GM12875 (cell line): Measurements from ENCODE around the gene NFX1.
A peak's percentile ranks its signal among the peaks of the same experiment; 100 is the strongest.

Experiments
- H3K4me3 ChIP-seq: one replicate; pipeline ENCODE4 v1.5.1; 2011; ENCODE audit warnings: low read depth, low read length, control low read depth
- TF ChIP-seq, protein P1 (sequence below): IDR thresholded peaks from 2 replicates; pipeline ENCODE4 v1.5.1; 2011; ENCODE audit warnings: low read depth, mild to moderate bottlenecking, control low read depth, inconsistent platforms, low read length, moderate library complexity, borderline replicate concordance; ENCODE audit not compliant: insufficient read depth

NFX1 gene

DNA sequence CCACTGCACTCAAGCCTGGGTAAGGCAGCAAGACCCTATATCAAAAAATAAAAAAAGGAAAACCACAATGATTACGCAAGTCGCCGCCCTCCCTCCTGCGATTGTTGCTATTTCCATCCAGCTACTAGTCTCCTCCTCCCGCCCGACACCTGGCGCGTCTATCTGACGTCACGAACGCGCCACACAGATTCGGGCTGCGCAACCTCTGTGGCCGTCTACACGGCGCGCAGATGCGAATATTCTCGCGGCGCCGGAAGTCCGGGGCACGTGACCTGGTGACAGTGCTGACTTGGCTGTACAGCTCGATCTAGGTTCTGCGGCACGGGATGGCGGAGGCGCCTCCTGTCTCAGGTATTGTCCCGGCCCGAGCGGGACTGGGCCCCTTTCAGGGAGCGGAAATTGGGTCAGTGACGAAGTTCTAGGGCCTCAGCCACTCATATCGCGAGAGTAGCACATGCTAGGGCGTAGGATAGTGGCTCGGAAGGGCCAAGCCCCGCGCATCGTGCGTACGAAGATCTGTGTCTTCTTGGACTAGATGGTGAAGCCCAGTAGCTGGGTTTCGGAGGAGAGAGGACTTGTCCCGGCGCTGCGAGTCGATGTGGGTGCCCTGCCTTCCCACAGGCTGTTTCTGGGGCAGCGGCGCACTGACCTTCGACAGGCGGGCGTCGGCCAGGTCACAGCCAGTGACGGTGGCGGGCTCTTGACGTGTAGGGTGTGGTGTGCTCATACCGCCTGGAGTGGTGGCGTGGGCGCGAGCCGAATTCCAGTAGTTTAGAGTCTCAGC is at the start of gene NFX1:
Gene NFX1 (plus strand): TSS at position 270 of the 784 bp plus-strand sequence. CDS start 57 bp downstream, at position 327.
- TF ChIP-seq, protein P1, sequence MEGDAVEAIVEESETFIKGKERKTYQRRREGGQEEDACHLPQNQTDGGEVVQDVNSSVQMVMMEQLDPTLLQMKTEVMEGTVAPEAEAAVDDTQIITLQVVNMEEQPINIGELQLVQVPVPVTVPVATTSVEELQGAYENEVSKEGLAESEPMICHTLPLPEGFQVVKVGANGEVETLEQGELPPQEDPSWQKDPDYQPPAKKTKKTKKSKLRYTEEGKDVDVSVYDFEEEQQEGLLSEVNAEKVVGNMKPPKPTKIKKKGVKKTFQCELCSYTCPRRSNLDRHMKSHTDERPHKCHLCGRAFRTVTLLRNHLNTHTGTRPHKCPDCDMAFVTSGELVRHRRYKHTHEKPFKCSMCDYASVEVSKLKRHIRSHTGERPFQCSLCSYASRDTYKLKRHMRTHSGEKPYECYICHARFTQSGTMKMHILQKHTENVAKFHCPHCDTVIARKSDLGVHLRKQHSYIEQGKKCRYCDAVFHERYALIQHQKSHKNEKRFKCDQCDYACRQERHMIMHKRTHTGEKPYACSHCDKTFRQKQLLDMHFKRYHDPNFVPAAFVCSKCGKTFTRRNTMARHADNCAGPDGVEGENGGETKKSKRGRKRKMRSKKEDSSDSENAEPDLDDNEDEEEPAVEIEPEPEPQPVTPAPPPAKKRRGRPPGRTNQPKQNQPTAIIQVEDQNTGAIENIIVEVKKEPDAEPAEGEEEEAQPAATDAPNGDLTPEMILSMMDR, result no peak
- peak within 1 kb of the TSS; percentile 98 for H3K4me3 ChIP-seq

DNA sequence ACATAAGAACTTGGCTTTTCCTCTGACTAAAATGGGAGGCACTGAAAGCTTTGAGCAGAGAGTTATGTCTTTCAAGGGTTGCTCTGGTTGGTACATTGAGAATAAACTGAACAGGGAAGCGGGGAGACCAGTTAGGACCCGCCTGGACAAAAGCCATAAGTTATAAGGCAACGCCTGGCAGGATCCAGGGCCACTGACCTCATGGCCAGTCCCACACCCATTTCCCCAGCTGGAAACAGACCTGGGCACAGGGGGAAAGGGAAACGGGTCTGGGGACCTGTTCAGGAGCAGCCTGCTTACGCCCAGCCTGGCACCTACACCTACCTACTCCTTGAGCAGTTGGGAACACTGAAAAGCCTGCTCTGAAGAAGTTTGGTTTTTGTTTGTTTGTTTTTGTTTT is 49.0 kb upstream of the NFX1 start:
- H3K4me3 ChIP-seq, result no peak overlapping the region
- TF ChIP-seq, protein P1, result no peak

DNA sequence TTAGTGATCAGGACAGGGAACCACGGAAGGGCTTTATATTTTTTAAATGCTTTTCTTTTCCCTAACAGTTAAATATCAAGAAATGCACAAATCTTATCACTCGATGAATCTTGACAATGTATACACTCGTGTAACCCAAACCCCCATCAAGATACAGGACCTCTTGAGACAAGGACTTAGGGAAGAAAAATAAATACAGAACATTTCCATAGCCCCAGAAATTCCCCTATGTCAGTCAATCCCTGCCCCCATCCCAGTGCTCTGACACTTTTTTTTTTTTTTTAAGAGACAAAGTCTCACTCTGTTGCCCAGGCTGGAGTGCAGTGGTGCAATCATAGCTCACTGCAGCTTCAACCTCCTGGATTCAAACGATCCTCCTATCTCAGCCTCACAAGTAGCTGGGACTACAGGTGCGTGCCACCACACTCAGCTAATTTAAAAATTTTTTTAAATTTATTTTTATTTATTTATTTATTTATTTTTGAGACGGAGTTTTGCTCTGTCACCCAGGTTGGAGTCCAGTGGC is 47.6 kb upstream of the NFX1 start:
- TF ChIP-seq, protein P1, result no peak
- no peak overlapping the region for H3K4me3 ChIP-seq

DNA sequence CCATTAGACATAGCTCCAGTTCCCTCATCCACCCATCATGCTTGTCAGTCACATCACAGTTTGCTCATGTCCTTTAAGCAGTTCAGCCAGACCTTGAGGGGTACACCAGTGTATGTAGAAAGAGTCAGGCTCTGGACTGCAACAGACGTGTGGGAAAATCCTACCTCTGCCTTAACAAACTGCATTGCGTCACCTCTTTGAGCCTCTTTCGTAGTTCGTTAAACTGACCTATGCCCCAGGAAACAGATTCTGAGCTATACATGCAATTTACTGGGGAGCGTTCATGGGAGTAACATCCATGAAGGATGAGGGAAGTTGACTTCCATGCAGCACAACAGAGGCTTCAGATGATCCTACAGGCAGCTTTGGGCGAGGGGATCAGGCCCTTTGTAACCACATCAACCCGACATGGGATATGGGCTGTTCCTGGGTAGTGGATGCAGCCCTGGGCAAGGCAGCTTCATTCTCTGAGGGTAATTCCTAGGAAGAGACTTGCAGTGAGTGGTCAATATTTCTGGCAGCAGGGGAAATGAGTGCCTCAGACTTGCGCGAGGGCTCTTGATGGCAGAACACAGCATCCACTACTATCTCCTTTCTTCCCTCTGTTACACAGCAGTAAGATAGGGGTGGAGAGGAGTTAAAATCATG is 46.1 kb upstream of the NFX1 start:
- TF ChIP-seq, protein P1, result no peak
- no peak overlapping the region for H3K4me3 ChIP-seq

DNA sequence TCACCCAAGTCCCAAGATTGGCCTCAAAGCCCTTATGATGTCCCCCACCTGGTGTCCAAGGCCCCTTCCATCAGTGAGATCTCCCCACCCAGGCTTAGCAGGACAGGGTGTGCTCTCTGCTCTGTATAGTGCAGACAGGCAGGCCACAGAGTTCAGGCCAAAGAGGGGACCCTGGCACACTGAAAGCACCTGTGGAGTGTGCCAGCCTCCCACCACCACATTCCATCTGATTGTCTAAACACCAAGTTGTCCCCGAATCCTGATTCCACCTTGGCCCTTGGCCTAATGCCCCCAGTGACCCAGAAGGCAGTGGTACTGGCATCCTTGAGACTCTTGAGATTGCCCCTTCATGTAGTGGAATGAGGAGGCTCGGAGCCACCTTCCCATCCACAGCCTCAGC is 45.0 kb upstream of the NFX1 start:
- TF ChIP-seq, protein P1, result no peak
- H3K4me3 ChIP-seq, result no peak overlapping the region

DNA sequence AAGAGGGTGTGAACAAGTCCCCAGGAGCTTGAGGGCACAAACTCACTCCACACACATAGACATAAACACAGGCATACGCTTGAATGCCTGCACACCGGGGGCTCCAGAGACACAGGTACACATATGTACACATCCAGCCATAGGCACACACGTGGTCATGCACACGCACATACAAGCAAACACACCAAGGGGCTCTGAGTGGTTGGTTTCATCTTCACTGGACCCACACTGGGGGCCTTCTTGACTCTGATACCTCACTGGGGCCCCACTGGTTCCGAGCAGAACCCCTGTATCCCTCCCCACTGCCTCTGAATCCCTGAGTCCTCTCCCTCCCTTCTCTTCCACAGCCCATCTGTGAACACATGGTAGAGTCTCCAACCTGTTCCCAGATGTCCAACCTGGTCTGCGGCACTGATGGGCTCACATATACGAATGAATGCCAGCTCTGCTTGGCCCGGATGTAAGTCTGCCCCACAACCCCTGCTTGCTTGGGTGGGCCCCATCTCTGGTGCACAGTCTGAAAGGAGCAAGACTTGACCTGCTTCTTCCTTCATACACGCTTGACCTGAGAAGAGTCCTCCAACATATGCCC is 44.0 kb upstream of the NFX1 start:
- TF ChIP-seq, protein P1, result no peak

DNA sequence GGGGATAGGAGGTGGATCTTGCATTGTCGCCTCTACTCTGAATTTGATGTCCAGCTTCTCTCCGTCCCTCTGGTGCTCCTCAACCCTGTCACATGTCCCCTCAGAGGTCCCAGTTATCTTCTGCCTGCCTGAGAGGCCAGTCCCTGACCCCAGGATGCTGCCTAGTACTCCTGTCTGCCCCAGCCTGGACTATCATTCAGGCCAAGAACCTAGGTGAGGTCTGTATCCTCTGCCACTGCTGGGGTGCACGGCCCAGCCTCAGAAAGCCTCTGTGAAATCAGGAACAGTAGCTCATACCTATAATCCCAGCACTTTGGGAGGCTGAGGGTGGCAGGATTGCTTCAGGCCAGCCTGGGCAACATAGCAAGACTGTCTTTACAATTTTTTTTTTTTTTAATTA is 41.7 kb upstream of the NFX1 start:
- H3K4me3 ChIP-seq, result no peak overlapping the region
- TF ChIP-seq, protein P1, result no peak

More for the DNA sequence above, 44.0 kb upstream of the NFX1 start:
- H3K4me3 ChIP-seq, result no peak overlapping the region
